ENCODE data around the gene EFTUD2. TPM values are rescaled to one million over a fixed set of nuclear protein-coding genes. Genes with fewer than 3 reads are reported as not detected.

EFTUD2 gene
- total and polyA plus RNA-seq, 2 donors (not counting 1 experiment from before 2014, with no cell fraction given): 88.0 to 154 TPM

- no peak overlapping the region for H3K9ac ChIP-seq (ENCODE audit: insufficient read depth, low read length)
Observed at GRCh38 chr17:44906010-44906646, 6.9 kb upstream of the EFTUD2 start.

GRCh38 chr17:44905006-44906000 is 6.1 kb upstream of the EFTUD2 start:
- DNase-seq (ENCODE audit: low read depth in 2 of 2): no peak
- H3K79me2 ChIP-seq (ENCODE audit: control insufficient read depth, insufficient read depth, low read length): no peaks in the 10 kb centered on the region
- TF ChIP-seq EZH2 (IDR thresholded peaks at IDR 0.05; ENCODE audit: low read length, missing control alignments) (no peak), CTCF (conservative IDR thresholded peaks at IDR 0.05 in 1 of 2, IDR thresholded peaks at IDR 0.05 in 1 of 2; ENCODE audit: low read depth in 1 of 2, low read length in 2 of 2) (no peak)
- H3K4me1 ChIP-seq (ENCODE audit: control insufficient read depth, extremely low read depth, insufficient read depth, low read length): peaks cover 28% of the 10 kb centered on the region
- no peaks in the 10 kb centered on the region for H3K9me3 ChIP-seq (ENCODE audit: control insufficient read depth, insufficient read depth, low read depth, low read length)
- no peak overlapping the region for H3K4me2 ChIP-seq (ENCODE audit: extremely low read depth, insufficient read depth, low read length)
- no peak overlapping the region for H3K4me3 ChIP-seq (replicated peaks in 1 of 4; ENCODE audit: control extremely low read depth in 1 of 4, insufficient read depth in 1 of 4, low read depth in 3 of 4, low read length in 4 of 4)
- H3K9ac ChIP-seq (ENCODE audit: insufficient read depth, low read length): no peak overlapping the region
- no peaks in the 10 kb centered on the region for H4K20me1 ChIP-seq (ENCODE audit: control insufficient read depth, extremely low read depth, insufficient read depth, low read length)
- H3K36me3 ChIP-seq (ENCODE audit: control insufficient read depth, insufficient read depth, low read length): no peaks in the 10 kb centered on the region
- H3K27me3 ChIP-seq (ENCODE audit: control insufficient read depth, insufficient read depth, low read length): no peaks in the 10 kb centered on the region
- H3K27ac ChIP-seq (ENCODE audit: insufficient read depth, low read length): peak overlapping the region; percentile 66
- H2AFZ ChIP-seq (ENCODE audit: low read length): no peak overlapping the region

More at GRCh38 chr17:44906010-44906646, 6.9 kb upstream of the EFTUD2 start:
- peak; percentile 94 to 96 for DNase-seq (ENCODE audit: low read depth in 2 of 2)
- Histone ChIP-seq H3K36me3 (ENCODE audit: control insufficient read depth, insufficient read depth, low read length) (no peaks in the 10 kb centered on the region), H2AFZ (ENCODE audit: low read length) (no peak overlapping the region), H3K4me3 (replicated peaks in 1 of 4; ENCODE audit: control extremely low read depth in 1 of 4, insufficient read depth in 1 of 4, low read depth in 3 of 4, low read length in 4 of 4) (no peak overlapping the region), H3K4me2 (ENCODE audit: extremely low read depth, insufficient read depth, low read length) (no peak overlapping the region), H3K27ac (ENCODE audit: insufficient read depth, low read length) (peak overlapping the region; percentile 66), H3K79me2 (ENCODE audit: control insufficient read depth, insufficient read depth, low read length) (no peaks in the 10 kb centered on the region), H4K20me1 (ENCODE audit: control insufficient read depth, extremely low read depth, insufficient read depth, low read length) (no peaks in the 10 kb centered on the region), H3K9me3 (ENCODE audit: control insufficient read depth, insufficient read depth, low read depth, low read length) (no peaks in the 10 kb centered on the region), H3K4me1 (ENCODE audit: control insufficient read depth, extremely low read depth, insufficient read depth, low read length) (peaks cover 20% of the 10 kb centered on the region), H3K27me3 (ENCODE audit: control insufficient read depth, insufficient read depth, low read length) (no peaks in the 10 kb centered on the region)
- no peak for TF ChIP-seq CTCF (conservative IDR thresholded peaks at IDR 0.05 in 1 of 2, IDR thresholded peaks at IDR 0.05 in 1 of 2; ENCODE audit: low read depth in 1 of 2, low read length in 2 of 2)
- no peak for TF ChIP-seq EZH2 (IDR thresholded peaks at IDR 0.05; ENCODE audit: low read length, missing control alignments)

Data from fibroblast of lung (primary cell).